B cell (primary cell): Measurements from ENCODE around the gene WFS1.

Source experiments
- EZH2 ChIP-seq: IDR thresholded peaks from 2 replicates; pipeline ENCODE4 v1.6.1; 2012; ENCODE audit warnings: borderline replicate concordance, low read depth, mild to moderate bottlenecking, moderate library complexity, low read length; ENCODE audit not compliant: insufficient read depth, poor library complexity, severe bottlenecking
- TF ChIP-seq, protein P1 (sequence below): fragments of 200-600 bp; IDR thresholded peaks from one replicate; pipeline ENCODE4 v1.8.0; 2022; ENCODE audit warnings: antibody characterized with exemption, mild to moderate bottlenecking

DNA sequence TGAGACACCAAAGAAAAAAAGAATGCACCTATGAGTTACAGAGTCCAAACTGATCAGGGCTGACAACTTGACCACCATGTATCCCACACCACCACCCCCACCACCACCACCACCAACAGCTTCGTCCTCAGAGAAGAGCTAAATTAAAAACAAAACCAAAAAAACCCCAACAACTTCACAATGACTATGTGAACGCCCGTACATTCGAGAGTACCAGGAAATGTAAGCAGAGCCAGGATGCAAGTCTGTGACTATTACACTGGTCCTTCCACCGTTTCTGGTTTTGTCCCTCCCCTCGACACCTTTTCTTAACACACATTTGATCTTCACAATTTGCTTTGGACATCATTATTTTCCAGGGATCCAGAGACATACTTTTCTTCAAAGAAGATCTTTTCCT is 51.0 kb downstream of the WFS1 start:
- TF ChIP-seq, protein P1, sequence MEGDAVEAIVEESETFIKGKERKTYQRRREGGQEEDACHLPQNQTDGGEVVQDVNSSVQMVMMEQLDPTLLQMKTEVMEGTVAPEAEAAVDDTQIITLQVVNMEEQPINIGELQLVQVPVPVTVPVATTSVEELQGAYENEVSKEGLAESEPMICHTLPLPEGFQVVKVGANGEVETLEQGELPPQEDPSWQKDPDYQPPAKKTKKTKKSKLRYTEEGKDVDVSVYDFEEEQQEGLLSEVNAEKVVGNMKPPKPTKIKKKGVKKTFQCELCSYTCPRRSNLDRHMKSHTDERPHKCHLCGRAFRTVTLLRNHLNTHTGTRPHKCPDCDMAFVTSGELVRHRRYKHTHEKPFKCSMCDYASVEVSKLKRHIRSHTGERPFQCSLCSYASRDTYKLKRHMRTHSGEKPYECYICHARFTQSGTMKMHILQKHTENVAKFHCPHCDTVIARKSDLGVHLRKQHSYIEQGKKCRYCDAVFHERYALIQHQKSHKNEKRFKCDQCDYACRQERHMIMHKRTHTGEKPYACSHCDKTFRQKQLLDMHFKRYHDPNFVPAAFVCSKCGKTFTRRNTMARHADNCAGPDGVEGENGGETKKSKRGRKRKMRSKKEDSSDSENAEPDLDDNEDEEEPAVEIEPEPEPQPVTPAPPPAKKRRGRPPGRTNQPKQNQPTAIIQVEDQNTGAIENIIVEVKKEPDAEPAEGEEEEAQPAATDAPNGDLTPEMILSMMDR: no peak
- TF ChIP-seq EZH2: no peak
